GM18873 (cell line): ENCODE data around the gene ZNF615.
A peak's percentile ranks its signal among the peaks of the same experiment; 100 is the strongest.
"Not testable (repeated sequence)": the region's sequence is repeated elsewhere in the genome, so short reads cannot be mapped to it uniquely, and the experiment has no call there.

Experiments used
- ATAC-seq: cut with Tn5 transposase; IDR thresholded peaks from one replicate; pipeline ENCODE4 v1.9.1; 2021; ENCODE audit warnings: mild to moderate bottlenecking, moderate library complexity, moderate number of reproducible peaks; ENCODE audit not compliant: unreplicated experiment, low FRiP score

ZNF615 gene

DNA sequence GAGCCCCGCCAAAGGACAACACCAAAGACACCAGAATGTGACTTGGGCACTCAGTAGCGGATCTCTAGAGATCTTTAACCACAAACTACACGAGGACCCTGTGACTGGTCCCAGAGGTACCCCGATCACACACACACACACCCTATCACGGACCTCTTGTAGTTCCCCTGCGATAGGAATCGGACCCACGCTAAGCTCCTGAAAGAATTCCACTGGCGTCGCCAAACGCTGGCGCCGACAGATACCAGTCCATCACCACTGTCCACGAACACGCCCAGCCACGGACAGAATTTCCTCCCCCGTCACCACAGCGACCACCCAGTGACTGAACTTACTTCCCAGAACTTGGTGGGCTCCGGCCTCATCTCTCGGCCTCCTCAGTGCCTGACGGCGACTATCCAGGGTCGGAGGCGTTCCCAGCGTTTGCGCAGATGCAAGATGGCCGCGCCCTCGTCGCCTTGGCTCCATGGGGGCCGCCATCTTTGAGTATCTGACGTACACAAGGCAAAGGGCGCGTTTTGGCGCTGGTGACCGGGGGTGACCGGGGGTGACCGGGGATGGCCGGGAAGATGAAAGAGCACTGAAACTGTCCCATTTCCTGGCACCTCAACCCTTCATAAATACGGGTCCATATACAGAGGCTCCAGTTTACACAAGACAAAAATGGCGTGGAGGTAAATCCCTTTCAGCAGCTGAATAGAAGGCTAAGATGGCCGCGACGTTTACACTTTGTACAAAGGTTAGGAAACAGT lies at the start of gene ZNF615:
Gene ZNF615, minus strand, starts transcription at position 406 of the 752 bp plus-strand sequence. CDS start 4,500 bp downstream, outside the sequence.
- peak; percentile 60 for ATAC-seq

DNA sequence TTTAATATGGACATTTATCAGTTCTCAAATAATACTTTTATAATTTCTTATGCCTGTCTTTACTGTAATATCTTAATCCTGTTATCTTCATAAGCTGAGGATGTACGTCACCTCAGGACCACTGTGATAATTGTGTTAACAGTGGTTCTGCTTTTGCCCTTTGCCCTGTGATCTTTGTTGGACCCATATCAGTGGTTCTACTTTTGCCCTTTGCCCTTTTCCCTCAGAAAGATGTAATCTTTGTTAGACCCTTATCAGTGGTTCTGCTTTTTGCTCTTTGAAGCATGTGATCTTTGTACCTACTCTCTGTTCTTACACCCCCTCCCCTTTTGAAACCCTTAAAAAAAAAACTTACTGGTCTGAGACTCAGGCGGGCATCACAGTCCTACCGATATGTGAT lies 48.5 kb upstream of the ZNF615 start:
- ATAC-seq = not testable (repeated sequence)

DNA sequence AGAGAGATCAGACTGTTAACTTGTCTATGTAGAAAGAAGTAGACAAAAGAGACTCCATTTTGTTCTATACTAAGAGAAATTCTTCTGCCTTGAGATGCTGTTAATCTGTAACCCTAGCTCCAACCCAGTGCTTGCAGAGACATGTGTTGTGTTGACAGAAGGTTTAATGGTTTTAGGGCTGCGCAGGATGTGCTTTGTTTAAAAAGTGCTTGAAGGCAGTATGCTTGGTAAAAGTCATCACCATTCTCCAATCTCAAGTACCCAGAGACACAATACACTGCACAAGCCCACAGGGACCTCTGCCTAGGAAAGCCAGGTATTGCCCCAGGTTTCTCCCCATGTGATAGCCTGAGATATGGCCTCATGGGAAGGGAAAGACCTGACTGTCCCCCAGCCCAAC lies 43.7 kb upstream of the ZNF615 start:
- not testable (repeated sequence) for ATAC-seq

DNA sequence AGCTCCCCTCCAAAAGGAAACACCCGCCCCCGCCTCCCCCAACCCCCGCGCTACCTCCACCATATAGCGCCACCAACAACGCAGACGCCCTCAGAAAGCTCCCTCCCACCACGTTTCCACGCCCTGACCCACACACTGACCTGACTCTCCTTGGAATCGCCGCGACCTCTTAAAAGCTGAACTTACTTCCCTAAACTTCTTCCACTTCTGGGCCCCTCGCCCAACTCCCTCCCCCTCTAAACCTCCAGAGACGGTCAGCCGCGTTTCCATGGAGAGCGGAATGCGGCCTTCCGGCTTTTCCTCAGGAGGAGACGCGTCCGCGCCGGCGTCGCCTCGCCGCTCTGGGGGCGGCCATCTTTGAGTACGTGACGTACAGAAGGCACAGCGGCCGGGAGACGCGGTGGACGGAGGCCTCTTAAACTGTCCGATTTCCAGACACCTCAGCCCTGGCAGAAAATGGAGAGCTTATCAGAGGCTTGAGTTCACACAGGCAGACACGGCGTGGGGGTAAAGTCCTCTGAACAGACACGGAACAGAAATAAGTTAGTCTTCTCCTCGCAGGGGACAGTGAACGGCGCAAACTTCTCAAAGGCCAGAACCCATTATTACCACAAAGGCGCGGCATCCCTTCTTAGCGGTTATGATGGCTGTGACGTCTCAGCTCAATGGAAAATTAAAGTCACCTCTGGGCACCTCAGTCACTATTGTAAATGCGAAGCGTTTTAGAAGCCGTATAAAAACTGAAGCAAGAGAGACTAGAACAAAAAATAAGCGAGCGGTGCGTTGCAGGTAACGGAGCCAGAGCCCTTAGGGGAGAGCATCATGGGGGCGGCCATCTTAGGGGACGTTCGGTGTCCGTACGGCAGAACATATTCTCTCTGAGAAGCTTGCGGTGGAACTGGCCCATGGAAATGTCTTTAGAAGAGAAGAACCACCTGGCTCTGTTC lies 40.8 kb upstream of the ZNF615 start, which contains the start of gene ZNF432:
Gene ZNF432, minus strand, starts transcription at position 284 of the 947 bp plus-strand sequence. CDS start 1,970 bp downstream, outside the sequence.
- peak; percentile 62 for ATAC-seq

DNA sequence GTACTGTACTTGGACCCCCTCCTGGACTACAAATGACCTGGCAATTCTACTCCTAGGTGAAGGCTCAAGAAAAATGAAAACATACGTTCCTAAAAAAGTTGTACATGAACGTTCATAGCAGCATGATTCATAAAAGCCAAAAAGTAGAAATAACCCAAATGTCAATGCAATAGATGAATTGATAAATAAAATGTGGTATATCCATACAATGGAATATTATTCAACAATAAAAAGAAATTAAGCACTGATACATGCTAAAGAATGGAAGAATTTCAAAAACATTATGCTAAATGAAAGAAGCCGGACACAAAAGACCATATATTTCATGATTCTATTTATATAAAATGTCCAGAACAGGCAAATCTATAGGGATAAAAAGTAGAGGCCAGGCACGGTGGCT lies 31.2 kb upstream of the ZNF615 start:
- ATAC-seq = no peak

DNA sequence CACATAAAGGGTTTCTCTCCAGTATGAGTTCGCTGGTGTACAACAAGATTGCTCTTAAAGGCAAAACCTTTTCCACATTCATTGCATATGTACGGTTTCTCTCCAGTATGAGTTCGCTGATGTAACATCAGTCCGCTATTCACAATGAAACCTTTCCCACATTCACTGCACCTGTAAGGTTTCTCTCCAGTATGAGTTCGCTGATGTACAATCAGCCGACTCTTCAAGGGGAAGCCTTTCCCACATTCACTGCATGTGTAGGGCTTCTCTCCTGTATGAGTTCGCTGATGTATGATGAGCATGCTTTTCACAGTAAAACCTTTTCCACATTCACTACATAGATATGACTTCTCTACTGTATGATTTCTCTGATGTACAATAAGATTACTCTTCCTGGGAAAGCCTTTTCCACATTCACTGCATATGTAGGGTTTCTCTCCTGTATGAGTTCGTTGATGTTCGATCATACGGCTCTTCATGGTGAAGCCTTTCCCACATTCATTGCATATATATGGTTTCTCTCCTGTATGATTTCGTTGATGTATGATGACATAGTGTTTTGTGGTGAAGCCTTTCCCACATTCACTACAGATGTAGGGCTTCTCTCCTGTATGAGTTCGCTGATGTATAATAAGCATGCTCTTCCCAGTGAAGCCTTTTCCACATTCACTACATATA lies 26.2 kb upstream of the ZNF615 start:
- no peak for ATAC-seq

DNA sequence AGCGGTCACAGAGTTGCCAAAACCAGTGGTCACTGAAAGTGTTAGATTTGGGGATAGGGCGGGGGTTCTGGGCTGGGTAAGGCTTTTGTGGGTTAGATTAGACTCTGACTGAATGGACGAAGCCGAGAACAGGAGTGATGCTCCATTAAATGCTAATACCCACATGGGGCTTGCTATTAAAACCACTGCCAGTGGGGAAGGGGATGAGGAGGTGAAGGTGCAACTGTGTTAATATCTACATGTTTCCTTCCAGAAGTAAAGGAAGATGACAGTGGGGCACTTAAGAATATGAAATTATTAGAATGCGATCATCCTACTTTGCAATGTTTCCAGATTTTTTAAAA lies 20.7 kb upstream of the ZNF615 start:
- no peak for ATAC-seq

DNA sequence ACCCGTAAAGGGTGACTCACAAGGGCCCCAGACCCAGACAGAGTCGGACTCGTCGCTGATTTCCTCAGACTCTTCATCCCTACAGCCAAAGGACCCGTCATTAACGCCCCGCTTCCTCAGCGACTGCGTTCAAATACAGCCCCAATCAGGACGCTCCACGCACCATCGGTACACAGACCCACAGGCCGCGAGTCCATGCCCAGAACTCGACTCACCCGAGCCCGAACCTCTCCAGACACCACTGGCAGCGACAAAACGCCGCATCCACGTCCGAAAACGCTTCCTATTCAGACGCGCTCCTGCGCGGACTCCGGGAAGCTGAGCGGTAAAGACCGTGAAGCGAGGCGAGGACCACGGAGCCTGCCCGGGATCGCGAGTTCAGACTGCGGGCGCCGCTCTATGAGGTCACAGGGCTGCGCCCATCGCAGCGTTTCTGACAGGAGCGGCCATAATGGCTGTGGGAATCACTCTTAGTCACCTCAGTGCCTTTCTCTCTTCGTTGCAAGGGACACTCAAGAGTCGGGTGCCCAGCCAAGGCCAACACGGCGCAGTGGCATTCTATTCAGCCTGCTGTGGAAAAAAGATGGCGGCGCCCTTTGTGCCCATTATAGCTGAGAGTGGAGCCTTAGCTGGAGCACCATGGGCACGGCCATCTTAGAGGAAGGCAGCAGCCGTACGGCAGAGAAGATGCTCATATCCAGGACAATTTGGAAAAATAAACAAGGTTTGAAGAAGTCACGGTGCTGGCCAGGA lies 20.2 kb upstream of the ZNF615 start, which contains the start of gene ZNF614:
Gene ZNF614, minus strand, starts transcription at position 353 of the 753 bp plus-strand sequence. CDS start 2,634 bp downstream, outside the sequence.
- peak; percentile 62 for ATAC-seq

DNA sequence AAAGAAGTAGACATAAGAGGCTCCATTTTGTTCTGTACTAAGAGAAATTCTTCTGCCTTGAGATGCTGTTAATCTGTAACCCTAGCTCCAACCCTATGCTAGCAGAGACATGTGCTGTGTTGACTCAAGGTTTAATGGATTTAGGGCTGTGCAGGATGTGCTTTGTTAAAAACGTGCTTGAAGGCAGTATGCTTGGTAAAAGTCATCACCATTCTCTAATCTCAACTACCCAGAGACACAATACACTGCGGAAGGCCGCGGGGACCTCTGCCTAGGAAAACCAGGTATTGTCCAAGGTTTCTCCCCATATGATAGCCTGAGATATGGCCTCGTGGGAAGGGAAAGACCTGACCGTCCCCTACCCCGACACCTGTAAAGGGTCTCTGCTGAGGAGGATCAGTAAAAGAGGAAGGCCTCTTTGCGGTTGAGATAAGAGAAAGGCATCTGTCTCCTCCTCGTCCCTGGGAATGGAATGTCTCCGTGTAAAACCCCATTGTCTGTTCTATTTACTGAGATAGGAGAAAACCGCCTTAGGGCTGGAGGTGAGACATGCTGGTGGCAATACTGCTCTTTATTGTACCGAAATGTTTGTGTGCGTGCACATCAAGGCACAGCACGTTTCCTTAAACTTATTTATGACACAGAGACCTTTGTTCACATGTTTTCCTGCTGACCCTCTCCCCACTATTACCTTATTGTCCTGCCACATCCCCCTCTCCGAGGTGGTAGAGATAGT lies 18.4 kb upstream of the ZNF615 start:
- not testable (repeated sequence) for ATAC-seq

DNA sequence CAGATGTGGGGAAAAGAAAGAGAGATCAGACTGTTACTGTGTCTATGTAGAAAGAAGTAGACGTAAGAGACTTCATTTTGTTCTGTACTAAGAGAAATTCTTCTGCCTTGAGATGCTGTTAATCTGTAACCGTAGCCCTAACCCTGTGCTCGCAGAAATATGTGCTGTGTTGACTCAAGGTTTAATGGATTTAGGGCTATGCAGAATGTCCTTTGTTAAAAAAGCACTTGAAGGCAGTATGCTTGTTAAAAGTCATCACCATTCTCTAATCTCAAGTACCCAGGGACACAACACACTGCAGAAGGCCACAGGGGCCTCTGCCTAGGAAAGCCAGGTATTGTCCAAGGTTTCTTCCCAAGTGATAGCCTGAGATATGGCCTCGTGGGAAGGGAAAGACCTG lies 16.5 kb upstream of the ZNF615 start:
- ATAC-seq = not testable (repeated sequence)

DNA sequence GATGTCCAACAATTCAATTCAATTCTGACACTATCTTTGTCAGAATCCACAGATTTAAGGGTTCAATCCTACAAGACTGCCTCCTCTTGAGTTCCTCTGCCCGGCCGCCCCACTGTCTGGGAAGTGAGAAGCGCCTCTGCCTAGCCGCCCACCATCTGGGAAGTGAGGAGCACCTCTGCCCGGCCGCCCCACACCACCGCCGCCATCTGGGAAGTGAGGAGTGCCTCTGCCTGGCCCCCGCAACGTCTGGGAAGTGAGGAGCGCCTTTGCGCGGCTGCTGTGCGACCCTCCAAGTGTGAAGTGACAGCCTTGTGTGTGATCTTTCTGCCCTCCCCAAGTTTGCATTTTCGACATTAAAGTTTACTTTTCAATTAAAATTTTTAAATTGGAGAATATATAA lies 14.2 kb upstream of the ZNF615 start:
- ATAC-seq = no peak

DNA sequence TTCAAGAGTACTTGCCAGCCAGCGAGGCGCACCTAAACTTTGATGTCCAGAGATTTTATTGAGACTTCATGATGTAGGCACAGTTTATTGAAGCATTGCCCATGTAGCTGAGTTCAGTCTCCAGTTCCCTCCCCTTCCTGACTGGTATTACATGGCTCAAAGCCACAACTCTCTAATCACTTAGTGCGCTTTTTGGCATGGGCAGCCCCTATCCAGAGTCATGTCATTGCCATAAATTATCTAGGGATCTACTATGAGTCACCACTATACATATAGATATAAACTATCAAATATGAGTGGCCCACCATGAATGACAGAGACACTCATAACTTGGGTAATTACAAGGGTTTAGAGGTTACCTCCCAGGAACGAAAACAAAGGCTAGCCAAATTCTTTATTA lies 12.5 kb upstream of the ZNF615 start:
- no peak for ATAC-seq

DNA sequence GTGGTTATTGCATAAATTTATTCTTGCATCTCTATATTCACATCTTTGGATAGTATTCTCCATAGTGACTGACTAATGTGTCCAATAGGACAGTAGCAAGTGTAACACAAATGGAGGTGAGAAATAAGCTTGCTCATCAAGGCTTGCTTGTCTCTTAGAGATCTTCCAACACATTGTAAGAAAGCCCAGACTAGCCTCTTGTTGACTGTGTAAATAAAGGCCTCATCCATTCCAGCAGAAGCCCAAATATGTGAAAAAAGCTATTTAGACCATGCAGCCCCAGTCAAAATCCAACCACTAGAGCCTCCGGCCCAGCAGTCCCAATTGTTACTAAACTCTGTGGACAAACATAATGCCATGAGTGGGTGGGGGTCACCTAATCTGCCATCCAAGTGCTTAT lies 2.7 kb upstream of the ZNF615 start:
- no peak for ATAC-seq

DNA sequence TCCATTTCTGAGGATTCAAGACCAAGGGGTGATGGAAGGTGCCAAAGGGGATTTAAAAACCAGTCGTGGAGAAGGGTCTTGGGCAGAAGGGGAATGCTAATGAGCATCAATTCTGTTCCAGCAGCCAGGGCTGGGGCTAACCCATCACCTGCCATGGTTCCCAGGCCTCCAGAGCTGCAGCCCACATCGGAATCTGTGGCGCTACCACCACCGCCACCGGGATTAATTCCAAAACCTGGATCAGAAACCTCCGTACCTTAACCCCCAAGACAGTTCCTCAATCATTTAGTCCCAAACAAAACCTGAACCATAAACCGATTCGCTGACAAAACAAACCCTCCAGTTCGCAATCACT lies 583 bp downstream of the ZNF615 start:
- ATAC-seq = peak; percentile 6

DNA sequence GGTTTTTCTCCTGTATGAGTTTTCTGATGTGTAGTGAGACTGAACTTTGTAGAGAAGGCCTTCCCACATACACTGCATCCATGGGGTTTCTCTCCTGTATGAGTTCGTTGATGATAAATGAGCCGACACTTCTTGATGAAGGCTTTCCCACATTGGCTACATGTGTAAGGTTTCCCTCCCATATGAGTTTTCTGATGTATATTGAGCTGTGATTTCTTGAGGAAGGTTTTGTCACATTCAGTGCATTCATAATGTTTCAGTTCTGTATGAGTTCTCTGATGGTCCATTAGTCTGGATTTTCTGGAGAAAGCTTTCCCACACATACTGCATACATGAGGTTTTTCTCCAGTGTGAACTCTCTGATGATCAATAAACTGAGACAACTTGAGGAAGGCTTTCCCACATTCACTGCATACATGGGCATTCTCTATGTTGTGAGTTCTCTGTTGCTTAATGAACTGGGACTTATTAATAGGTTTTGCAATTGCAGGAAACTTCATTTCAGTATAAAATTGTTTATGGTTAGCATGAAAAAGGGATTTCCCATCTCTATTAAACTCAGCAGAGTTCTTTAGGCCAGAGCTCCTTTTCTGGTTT lies 13.9 kb downstream of the ZNF615 start:
- no peak for ATAC-seq

DNA sequence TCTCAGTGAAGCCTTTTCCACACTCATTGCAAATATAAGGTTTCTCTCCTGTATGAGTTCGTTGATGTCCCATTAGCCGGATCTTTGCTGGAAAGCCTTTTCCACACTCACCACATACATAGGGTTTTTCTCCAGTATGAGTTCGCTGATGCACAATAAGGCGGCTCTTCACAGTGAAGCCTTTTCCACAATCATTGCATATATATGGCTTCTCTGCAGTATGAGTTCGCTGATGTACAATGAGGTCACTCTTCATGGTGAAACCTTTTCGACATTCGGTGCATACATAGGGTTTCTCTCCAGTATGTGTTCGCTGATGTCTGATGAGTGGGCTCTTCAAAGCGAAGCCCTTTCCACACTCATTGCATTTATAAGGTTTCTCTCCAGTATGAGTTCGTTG lies 14.6 kb downstream of the ZNF615 start:
- ATAC-seq = no peak

DNA sequence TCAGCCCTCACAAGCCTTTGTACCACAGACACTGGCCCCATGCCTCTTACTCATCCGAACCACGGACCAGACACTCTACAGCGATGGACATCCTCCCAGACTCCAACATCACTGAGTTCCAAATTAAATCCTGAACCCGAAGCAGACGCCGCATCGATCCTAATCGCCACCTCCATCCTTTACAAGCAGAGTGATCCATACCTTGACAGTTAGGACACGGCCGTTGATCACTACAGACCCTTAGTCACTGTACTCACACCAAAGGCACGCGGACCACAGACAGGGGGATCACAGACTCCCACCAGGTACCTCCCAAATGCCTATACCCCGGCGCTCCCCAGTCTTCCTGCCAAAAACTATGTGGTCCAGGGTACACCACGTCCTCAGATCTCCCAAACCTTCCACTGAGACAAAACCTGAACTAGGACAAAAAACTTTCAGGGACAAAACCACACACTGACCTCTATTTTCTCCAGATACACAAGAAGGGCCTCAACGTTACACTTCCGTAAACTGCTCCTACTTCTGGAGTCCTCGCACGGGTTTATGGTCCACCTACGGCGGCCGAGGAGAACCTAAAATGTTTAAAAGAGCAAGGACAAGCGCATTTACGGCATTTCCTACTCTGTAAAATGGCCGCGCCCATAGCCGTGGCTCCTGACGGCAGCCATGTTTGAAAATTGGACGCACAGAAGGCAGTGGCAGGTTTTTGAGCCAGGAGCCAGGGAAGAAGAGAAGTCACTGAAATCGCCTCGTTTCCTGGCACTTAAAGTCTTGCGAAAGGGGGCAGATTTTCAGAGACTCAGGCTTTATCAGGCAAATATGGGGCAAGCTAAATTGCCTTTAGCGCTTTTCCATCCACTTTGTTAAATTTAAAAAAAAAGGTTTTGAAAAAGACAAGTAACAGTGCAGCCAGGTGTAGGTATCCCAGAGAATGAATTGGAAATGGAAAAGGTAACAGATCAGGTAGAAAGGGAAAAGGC lies 21.4 kb downstream of the ZNF615 start, which contains the start of gene ZNF350:
Gene ZNF350, minus strand, starts transcription at position 532 of the 983 bp plus-strand sequence. CDS start 12,480 bp downstream, outside the sequence.
- peak; percentile 69 for ATAC-seq

DNA sequence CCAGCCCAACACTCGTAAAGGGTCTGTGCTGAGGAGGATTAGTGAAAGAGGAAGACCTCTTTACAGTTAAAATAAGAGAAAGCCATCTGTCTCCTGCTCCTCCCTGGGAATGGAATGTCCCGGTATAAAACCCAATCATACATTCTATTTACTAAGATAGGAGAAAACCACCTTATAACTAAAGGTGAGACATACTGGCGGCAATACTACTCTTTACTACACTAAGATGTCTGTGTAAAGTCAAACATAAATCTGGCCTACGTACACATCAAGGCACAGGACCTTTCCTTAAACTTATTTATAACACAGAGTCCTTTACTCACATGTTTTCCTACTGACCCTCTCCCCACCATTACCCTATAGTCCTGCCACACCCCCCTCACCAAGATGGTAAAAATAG lies 24.6 kb downstream of the ZNF615 start:
- no peak for ATAC-seq
